NCI-H2171 treated with DMSO at 0.1 percent for 48 hours (cell line): Measurements from ENCODE around the gene RTEL1.
"Not testable (repeated sequence)": the region's sequence is repeated elsewhere in the genome, so short reads cannot be mapped to it uniquely, and the experiment has no call there.

ENCODE experiments used
- DNase-seq: peaks from one replicate; lab custom pipeline; 2025; lab: John Stamatoyannopoulos, UW

RTEL1 gene

DNA sequence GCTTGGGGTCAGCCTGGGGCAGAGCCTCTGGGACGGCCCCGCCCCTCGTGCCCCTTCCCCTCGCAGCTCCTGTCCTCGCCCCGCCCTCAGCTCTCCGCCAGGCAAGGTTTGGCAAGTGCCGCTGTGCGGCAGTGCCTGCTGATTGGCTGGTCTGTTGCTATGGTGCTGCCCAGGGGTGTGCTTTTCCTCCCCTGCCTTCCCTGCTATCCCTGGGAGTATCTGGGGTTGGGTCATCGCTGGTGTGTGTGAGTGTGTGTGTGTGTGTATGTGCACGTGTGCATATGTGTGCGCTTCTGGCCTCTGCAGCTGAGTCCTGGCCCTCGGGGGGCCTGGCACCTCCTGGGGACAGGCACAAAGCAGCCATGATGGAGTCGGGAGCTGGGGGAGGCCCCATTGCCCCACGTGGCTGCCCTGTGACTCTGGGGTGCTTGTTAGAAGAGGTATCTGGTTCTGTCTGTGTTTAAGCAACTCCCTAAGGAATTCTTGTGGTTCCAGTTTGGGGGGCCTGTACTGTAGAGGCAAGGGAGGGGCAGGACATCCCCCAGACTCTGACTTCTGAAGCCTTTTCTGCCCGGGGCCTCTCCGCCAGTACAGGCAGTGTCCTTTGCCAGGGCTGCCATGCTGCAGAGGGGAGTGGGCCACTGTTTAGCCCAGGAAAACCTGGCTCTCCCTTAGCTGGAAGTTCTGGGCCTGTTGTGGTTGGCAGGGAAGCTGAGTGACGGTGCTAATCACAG lies 6.9 kb downstream of the RTEL1 start:
- no peak for DNase-seq

DNA sequence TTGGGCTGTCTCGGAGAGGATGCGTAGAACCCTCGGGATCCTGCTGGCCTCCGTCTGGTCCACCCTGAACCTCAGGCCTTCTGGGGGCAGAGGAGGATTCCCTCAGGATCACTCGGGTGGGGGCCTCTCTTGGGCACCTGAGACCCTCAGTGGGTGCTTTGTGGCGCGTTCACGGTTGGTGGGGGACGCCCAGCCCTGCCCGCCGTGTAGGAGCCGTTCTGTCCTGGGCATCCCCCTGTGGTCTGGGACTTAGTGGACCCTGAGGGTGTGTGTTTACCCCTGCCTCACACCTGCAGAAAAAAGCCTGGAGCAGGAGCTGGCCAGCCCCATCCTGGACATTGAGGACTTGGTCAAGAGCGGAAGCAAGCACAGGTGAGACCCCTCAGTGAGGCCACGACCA lies 7.6 kb downstream of the RTEL1 start:
- DNase-seq: no peak

DNA sequence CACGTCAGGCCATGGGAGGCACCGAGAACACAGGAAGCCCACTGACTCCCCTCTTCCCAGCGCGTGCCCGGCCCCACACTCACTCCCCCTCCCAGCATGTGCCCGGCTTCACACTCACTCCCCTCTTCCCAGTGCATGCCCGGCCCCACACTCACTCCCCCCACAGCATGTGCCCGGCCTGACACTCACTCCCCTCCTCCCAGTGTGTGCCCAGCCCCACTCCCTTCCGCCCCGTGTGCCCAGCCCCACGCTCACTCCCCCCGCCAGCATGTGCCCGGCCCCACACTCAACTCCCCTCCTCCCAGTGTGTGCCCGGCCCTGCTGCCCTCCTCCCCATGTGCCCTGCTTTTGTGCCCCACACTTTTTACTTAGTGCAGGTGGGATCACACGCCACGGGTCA lies 9.7 kb downstream of the RTEL1 start:
- DNase-seq: no peak

DNA sequence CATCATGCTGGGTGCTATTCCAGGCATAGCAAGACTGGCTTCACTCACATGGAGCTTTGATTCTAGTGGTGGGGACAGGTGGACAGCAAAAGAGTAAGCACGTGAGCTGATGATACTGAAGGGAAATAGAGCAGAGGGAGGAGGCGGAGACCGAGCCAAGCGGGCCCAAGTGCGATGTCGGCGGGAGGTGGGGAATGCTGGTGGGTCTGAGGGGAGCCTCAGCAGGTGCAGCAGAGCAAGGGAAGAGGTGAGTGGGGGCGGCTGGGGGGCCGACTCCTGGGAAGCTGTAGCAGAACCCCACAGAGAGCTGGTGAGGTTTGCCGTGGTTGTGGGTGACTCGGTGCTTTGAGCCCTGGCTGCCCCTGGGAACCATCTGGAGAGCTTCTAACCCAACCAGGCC lies 10.2 kb downstream of the RTEL1 start:
- no peak for DNase-seq

DNA sequence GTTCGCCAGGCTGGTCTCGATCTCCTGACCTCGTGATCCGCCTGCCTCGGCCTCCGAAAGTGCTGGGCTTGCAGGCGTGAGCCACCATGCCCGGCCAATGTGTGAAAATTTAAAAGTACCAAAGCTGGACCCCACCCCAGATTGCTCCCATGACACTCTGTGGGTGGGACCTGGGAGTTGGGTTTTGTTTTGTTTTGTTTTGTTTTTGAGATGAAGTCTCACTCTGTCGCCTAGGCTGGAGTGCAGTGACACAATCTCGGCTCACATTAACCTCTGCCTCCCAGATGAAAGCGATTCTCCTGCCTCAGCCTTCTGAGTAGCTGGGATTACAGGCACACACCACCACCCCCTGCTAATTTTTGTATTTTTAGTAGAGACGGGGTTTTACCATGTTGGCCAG lies 13.6 kb downstream of the RTEL1 start:
- not testable (repeated sequence) for DNase-seq

DNA sequence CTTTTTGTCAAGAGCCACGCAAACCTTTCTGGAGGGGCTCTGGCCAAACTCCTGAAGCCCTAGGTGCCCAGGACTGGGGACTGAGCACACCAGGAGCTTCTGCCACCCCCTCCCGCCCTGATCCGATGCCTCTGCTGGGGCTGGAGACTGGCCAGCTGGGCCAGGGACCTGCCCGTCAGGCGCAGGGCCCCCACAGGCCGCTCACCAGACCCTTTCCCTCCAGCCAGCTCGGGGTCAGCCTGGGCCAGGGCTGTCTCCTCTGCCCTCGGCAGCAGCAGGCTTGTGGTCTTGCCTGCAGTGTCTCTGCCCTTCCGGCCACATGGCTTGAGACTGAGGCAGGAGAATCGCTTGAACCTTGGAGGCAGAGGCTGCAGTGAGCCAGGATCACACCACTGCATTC lies 14.6 kb downstream of the RTEL1 start:
- DNase-seq: no peak

DNA sequence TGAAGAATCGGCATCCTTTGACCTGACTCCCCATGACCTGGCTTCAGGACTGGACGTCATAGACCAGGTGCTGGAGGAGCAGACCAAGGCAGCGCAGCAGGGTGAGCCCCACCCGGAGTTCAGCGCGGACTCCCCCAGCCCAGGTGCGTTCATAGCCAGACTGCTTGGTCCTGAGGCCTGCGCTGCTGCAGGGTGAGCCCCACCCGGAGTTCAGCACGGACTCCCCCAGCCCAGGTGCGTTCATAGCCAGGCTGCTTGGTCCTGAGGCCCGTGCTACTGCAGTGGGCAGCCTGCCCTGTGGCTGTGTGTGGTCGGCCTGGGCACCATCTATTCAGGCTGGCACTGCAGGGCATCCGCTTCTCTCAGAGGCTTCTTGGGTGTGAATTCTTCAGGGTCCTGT lies 15.8 kb downstream of the RTEL1 start:
- no peak for DNase-seq

DNA sequence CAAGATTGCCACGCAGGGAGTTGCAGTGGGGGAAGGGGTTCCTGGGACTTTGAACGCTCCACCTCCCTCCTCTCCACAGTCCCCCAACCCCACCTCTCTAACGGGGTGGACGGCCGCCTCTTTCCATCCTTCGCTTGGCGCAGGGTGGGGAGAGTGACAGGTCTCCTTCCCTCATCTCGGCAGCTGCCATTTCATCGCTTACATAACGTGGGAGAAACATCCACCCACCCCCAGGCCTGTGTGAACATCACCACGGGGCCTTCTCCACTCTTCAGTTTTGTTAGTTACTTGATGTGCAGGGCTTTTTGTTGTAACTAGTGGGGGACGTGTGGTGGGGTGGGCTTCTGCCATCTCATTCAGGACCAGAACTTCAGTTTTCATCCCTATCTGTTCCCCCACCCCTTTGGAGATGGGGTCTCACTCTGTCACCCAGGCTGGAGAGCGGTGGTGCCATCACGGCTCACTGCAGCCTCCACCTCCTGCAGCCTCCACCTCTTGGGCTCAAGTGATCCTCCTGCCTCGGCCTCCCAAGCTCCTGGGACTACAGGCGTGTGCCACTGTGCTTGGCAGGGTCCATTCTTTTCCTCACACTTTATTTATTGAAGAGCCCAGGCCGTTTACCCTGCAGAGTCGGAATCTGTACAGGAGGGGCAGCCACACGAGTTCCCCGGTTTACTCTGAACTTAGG lies 17.7 kb downstream of the RTEL1 start:
- DNase-seq: no peak

DNA sequence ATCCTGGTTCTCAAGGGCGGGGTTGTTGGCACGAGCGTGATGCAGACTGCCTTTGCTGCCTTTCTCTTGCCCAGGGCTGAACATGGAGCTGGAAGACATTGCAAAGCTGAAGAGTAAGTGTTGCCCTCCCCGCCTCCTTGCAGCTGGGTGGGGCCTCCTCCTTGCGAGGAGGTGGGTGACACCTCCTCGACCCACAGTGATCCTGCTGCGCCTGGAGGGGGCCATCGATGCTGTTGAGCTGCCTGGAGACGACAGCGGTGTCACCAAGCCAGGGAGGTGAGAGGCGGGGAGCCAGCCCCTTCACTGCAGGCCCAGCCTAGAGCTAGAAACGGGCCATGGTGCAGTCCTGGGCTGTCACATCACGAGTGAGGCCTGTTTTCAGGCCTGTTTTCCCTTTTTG lies 20.0 kb downstream of the RTEL1 start:
- no peak for DNase-seq

DNA sequence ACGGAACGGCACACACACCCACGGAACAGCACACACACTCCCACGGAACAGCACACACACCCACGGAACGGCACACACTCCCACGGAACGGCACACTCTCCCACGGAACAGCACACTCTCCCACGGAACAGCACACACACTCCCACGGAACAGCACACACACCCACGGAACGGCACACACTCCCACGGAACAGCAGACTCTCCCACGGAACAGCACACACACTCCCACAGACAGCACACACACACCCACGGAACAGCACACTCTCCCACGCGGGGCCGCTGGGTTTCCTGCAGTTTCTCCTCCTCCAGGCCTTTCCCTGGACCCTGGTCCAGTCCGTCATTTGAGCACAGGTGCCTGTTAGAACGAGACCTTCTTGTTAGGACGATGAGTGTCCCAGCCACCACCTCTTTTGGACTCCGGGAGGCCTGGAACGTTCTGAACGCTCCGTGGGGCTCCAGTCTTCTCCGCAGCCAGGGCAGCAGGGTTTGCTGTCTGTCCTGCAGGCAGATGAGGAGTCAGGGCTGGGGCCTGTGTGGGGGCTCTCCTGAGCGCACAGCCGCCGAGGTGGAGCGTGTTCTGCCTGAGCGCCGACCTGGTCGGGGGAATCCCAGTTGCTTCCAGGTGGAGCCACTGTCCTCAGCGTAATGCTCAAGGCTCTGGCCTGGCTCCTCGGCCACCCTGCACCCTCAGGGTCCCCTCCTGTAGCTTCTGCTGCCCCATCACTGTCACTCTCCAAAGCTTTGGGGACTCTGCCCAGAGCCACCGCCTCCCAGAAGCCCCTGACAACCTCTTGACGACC lies 20.8 kb downstream of the RTEL1 start:
- DNase-seq: no peak

DNA sequence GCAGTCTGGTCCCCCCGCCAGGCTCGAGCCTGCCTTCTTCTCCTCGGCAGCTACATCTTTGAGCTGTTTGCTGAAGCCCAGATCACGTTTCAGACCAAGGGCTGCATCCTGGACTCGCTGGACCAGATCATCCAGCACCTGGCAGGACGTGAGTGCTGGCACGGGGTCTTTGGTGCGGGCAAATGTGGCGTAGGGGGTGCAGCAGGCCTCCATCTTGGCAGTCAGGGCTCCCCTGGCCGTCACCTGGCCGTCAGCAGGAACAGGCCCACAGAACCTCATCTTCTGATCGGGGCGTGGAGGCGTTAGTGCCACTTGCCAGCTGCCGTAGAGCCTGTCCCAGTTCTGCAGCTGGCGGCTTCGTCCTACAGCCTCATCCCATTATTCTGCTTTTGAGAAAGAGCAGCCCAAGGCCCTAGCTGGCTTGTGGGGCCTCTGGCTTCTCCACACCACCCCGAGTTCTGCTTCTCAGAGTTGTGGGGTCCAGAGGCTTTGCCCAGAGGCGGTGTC lies 21.7 kb downstream of the RTEL1 start:
- no peak for DNase-seq

DNA sequence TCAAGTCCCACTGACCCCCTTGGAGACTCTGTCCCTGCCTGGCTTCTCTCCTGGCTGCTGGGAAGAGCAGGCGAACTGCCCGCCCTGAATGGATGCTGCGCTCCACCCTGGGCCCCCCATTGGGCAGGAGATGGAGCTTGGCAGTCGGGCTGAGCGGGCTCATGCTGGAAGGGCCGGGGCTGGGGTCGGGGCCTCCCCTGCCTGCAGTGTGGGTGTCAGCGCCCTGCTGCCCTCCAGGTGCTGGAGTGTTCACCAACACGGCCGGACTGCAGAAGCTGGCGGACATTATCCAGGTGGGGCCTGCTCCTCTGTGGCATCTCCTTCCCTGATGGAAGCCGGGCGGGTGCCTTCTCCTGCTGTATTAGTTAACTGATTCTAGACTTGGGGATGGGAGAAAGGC lies 22.3 kb downstream of the RTEL1 start:
- DNase-seq: no peak

DNA sequence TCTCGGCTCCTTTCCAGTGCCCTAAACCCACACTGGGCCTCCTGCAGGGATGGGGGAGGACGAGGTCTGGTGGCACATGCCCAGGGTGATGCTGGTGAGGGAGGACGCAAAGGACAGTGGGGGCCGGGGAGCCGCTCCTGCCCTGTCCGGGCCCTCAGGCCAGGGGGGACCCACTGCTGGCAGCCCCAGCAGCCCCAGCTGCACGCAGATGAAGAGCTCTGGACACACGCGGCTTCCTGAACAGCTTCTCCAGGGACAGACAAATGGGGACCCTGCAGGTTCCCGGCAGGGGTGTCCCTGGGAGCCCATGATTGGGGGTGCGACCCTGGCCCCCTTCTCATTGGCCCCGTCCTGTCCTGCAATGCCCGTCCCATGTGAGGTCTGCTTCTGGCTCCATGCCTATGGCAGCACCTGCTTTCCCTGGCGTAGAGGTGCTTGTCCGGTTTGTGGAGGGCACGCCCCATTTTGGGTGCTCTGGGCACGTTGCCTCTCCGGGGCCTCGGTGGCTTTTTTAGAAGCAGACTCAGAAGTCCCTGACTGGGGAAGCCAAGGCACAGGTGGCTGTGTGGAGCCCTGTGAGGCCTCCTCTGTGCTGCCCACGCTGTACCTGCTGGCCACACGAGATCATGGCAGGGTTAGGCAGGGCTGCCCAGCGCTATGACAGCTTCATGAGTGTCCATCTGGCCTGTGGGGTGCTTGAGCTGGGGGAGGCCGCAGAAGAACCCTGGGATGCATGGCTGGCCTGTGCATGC lies 22.9 kb downstream of the RTEL1 start:
- no peak for DNase-seq

DNA sequence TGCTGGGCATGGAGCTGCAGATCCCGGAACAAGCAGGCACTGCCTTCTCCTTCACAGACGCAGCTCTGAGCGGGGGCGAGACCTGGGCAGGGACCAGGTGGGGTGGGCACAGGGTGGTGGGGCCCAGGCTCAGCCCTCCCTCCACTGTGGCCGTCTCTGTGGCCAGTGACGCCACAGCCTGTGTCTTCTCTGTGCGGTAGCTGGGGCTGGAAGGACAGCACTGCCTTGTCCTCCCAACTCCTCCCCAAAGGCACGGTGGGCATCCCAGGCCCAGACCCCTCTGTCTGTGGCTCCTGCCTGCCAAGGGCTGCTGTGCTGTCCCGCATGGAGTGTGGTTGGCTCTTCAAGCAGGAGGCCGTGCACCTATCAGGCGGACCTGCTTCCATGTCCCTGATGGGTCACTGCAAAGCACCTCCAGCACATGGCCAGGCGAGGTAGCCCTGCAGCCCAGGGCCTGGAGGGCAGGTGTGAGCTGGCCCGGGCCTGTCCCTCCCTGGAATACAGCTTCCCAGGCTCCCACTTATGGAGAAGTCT lies 23.6 kb downstream of the RTEL1 start:
- DNase-seq: no peak

DNA sequence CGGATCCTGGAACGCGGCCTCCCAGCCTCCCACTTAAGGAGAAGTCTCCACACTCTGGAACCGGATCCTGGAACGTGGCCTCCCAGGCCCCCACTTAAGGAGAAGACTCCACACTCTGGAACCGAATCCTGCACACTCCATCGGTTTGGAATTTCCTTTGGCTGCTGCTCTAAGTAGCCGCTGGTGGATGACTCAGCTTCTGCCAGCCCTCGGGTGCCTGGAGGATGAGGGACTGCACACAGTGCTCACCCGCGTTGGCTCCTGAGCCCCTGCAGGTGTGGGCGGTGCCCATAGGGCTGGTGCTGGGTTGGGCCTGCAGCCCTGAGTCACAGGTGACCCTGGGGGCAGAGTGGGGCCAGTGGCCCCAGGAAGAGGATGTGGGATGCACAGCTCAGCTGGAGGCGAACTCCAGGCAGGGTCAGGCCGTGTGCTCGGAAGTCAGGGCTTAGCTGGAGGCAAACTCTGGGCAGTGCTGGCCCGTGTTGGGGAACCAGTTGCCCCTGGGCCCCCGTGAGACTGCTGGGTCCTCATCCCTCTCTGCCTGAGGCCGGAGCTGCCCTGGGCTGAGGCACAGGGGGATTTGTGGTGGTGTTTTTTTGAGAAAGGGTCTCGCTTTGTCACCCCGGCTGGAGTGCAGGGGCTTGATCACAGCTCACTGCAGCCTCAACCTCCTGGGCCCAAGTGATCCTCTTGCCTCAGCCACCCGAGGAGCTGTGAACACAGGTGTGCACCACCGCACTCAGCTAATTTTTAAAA lies 24.4 kb downstream of the RTEL1 start:
- no peak for DNase-seq

DNA sequence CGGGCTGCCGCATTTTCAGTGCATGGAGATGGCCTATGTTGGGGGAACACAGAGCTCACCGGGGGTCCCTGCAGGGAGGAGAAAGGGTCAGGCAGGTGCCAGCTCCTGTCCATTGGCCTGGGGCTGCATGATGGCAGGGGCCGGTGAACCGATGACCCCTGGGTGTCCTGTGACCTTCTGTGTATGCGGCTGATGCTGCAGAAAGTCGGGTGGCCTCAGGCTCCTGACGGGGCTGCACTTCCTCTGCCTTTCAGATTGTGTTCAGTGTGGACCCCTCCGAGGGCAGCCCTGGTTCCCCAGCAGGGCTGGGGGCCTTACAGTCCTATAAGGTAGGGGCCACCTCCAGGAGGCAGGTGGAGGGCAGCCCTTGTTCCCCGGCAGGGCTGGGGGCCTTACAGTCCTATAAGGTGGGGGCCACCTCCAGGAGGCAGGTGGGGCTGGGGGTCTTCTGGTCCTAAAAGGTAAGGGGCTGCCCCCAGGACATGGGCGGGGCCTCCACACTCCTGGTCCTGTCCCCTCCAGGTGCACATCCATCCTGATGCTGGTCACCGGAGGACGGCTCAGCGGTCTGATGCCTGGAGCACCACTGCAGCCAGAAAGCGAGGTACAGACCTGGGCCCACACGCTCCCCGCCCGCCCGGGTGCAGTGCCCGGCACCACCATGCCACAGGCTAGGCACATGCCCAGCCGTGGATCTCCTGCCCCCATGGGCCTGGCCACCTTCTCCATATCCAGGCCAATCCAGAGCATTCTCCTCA lies 27.3 kb downstream of the RTEL1 start:
- no peak for DNase-seq

DNA sequence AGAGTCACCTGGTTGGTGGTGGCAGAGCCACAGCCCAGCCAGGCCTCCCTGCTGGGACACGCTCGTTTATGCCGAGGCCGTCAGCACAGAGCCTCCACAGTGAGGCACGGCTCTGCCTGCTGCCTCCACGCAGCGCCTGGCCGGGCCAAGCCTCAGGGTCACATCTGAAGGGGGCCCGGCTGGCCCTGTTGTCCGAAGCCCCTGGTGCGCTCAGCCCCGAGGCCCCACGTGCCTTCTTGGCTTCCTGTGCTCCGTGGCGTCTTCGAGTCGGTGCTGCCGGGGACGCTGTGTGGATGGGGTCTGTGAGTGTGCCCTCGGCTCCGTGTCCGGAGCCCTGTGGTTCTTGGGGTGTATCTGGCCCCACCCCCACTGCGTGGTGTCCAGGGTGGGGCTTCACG lies 28.0 kb downstream of the RTEL1 start:
- no peak for DNase-seq

DNA sequence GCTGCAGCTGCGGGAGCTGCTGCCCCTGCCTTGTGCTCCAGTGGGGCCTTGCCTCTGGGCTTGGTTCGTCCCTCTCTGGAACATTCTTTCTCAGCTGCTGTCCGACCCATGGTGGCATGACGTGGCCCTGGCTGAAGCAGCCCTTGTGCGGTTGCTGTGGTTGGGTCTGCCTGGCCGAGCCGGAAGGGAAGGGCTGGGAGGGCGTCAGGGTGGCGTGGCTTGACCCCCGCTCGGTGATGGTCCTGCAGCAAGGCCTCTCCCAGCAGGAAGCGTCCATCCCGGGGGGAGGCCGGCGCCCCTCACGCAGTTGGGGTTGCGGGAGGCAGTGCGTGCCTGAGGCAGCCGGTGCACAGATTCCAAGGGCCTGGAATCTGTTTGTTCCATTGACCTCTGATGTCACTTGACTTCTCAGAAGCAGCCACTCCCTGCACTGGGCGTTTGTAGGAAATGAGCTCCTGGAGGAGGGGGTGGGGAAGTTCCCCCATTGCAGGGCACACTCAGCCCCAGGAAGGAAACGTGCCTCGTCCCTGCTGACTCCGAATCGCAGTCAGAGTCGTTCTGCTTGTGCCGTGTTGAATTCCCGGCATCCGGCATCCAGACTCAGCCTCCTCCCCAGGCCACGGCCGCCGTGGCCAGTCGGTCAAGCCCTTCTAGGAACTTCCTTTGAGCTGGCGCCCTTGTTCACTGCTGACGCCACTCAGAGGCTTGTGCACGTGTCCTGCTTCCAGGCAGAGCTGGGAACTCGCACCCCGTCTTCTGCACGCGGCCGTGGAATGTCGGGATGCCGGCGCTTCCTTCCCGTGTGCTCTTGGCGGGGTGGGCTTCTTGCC lies 28.6 kb downstream of the RTEL1 start:
- no peak for DNase-seq

DNA sequence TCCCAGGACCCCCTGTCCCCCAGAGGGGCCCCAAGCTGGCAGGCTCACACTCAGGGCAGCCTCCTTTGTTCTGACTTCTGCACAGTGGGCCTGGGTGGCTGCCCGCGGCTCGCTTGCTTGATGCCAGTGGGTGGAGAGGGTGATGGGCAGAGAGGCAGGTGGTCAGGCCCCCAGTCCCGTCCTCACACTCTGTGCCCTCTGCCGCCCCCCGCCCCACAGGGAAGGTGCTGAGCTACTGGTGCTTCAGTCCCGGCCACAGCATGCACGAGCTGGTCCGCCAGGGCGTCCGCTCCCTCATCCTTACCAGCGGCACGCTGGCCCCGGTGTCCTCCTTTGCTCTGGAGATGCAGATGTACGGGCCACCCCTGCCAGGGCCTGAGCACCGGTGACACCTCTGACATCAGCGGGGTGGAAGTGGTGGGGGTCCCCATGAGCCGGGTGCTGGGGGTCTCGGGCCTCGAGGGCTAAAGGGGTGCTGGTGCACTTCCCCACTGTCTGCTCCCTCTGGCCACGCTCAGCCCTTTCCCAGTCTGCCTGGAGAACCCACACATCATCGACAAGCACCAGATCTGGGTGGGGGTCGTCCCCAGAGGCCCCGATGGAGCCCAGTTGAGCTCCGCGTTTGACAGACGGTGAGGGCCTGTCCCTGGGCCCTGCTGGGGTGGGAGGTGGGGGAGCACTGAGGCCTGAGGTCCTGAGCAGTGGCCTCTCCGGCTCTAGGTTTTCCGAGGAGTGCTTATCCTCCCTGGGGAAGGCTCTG lies 29.5 kb downstream of the RTEL1 start:
- DNase-seq: no peak
